Measurements from ENCODE around the gene SENP5.

DNA sequence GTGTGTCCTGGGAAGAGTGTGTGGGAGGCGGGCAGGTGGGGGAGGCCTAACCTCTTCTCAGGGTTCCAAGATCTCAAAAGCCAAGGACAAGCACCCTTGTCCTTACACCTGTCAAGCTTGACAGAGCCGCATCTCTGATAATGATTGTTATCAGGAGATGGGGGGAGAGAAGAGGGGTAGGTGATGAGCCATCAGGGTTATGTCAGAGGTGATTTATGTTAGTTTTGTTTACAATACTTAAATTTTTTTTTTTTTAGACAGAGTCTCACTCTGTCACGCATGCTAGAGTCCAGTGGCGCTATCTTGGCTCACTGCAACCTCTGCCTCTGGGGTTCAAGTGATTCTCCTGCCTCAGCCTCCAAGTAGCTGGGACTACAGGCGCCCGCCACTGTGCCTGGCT lies 82.0 kb downstream of the SENP5 start:
- no peak for TF ChIP-seq CTCF (IDR thresholded peaks at IDR 0.05)
- no peak for TF ChIP-seq POLR2A (IDR thresholded peaks at IDR 0.05; ENCODE audit: low read depth)
- no peak for TF ChIP-seq POLR2AphosphoS5 (IDR thresholded peaks at IDR 0.05)

Measured in esophagus muscularis mucosa (tissue), 3 donors.